Karpas-422 (cell line): ENCODE data around the gene ABCG2. TPM values are rescaled to one million over a fixed set of nuclear protein-coding genes. Genes with fewer than 3 reads are reported as not detected.

Experiments
- DNase-seq: peaks from one replicate; pipeline ENCODE4 v3.0.0-alpha.2; 2015
- H2AFZ ChIP-seq: fragments of 200-600 bp; sonication (generic); 2 replicates; pipeline ENCODE4 v1.6.1; 2014; ENCODE audit warnings: antibody characterized with exemption, low read length, mixed read lengths
- H3K27ac ChIP-seq: fragments of 200-600 bp; sonication (generic); 2 replicates; pipeline ENCODE4 v1.5.1; 2014; ENCODE audit warnings: mild to moderate bottlenecking, low read length, moderate library complexity
- H3K27me3 ChIP-seq: fragments of 200-600 bp; sonication (generic); 2 replicates; pipeline ENCODE4 v1.6.1; 2014; ENCODE audit warnings: low read length, mixed read lengths
- H3K36me3 ChIP-seq: fragments of 200-600 bp; sonication (generic); 2 replicates; pipeline ENCODE4 v1.6.1; 2014; ENCODE audit warnings: low read length, mixed read lengths; ENCODE audit not compliant: insufficient read depth
- H3K4me1 ChIP-seq: fragments of 200-600 bp; sonication (generic); 2 replicates; pipeline ENCODE4 v1.6.1; 2014; ENCODE audit warnings: mild to moderate bottlenecking, low read length, mixed read lengths
- H3K4me2 ChIP-seq: fragments of 200-600 bp; sonication (generic); 2 replicates; pipeline ENCODE4 v1.6.1; 2014; ENCODE audit warnings: low read length, low read depth, mild to moderate bottlenecking; ENCODE audit not compliant: poor library complexity, severe bottlenecking
- H3K4me3 ChIP-seq: fragments of 200-600 bp; sonication (generic); 2 replicates; pipeline ENCODE4 v1.5.1; 2014; ENCODE audit warnings: mild to moderate bottlenecking, antibody characterized with exemption, low read length, mixed read lengths
- H3K79me2 ChIP-seq: fragments of 200-600 bp; sonication (generic); 2 replicates; pipeline ENCODE4 v1.6.1; 2014; ENCODE audit warnings: mild to moderate bottlenecking, low read length, mixed read lengths
- H3K9ac ChIP-seq: fragments of 200-600 bp; sonication (generic); 2 replicates; pipeline ENCODE4 v1.6.0; 2014; ENCODE audit warnings: low read length
- H3K9me2 ChIP-seq: fragments of 200-600 bp; sonication (generic), shearing (Covaris generic); replicated peaks from 2 replicates; pipeline ENCODE4 v1.6.0; 2014; ENCODE audit warnings: mild to moderate bottlenecking, low read length, moderate library complexity; ENCODE audit not compliant: insufficient read depth
- H3K9me3 ChIP-seq: fragments of 300-700, 200-600 bp; sonication (generic); 2 replicates; pipeline ENCODE4 v1.6.1; 2014; ENCODE audit warnings: low read length, mixed read lengths
- H4K20me1 ChIP-seq: fragments of 200-600 bp; sonication (generic); 2 replicates; pipeline ENCODE4 v1.6.1; 2014; ENCODE audit warnings: mild to moderate bottlenecking, antibody characterized with exemption, low read length, low read depth; ENCODE audit not compliant: insufficient read depth
- total RNA-seq: library from RNA; depleted of rRNA; stranded (reverse); fragments of >200 nt; shearing (Covaris generic); gene quantifications from 2 replicates; pipeline ENCODE4 v1.2.3, GENCODE V29; 2014; ENCODE audit warnings: low replicate concordance

Gene ABCG2
- total RNA-seq, 1 experiment from 2014 or later: not detected

DNA sequence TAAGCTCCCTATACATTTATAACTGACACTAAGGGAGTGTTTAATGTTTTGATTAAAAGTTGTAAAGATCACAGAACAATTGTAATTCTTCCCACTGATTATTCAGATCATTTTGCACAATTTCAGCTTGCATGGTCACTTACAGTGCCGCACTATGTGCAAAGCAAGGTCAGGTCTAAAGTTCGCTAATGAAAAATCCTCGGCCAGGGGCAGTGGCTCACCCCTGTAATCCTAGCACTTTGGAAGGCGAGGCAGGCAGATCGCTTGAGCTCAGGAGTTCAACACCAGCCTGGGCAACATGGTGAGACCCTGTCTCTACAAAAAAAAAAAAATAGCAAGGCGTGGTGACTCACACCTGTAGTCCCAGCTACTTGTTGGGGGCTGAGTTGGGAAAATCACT is 94.0 kb downstream of the ABCG2 start:
- Histone ChIP-seq H3K27ac (no peak overlapping the region), H3K9me3 (no peaks in the 10 kb centered on the region), H3K4me2 (no peak overlapping the region), H3K4me3 (no peak overlapping the region), H3K79me2 (no peaks in the 10 kb centered on the region), H4K20me1 (no peaks in the 10 kb centered on the region), H3K36me3 (peaks cover 56% of the 10 kb centered on the region), H3K9me2 (no peaks in the 10 kb centered on the region), H2AFZ (no peak overlapping the region), H3K9ac (no peak overlapping the region), H3K27me3 (no peaks in the 10 kb centered on the region), H3K4me1 (no peaks in the 10 kb centered on the region)
- DNase-seq: no peak

DNA sequence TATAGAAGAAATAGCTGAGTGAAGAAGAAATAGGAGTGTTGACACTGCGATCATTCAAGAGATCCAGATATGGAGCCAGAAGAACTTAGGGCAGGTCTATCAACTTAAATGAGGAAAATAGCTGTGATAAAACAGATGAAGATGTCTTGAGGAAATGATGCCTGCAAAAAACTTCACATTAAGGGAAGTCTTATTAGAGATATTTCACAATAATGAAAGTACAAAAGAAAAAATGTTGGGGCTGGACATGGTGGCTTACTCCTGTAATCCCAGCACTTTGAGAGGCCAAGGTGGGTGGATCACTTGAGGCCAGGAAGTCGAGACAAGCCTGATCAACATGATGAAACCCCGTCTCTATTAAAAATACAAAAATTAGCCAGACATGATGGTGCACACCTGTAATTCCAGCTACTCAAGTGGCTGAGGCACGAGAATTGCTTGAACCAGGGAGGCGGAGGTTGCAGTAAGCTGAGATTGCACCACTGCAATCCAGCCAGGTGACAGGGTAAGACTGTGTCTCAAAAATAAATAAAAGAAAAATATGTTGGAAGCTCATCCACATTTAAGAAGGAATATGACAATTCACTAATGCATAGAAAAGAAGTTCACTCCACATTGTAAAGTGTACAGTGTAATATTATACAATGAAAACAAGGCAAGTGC is 94.7 kb downstream of the ABCG2 start:
- DNase-seq: no peak
- Histone ChIP-seq H2AFZ (no peak overlapping the region), H3K27me3 (no peaks in the 10 kb centered on the region), H3K9me3 (no peaks in the 10 kb centered on the region), H3K4me2 (no peak overlapping the region), H4K20me1 (no peaks in the 10 kb centered on the region), H3K9ac (no peak overlapping the region), H3K27ac (no peak overlapping the region), H3K36me3 (peaks cover 57% of the 10 kb centered on the region), H3K9me2 (no peaks in the 10 kb centered on the region), H3K4me1 (no peaks in the 10 kb centered on the region), H3K79me2 (no peaks in the 10 kb centered on the region), H3K4me3 (no peak overlapping the region)

DNA sequence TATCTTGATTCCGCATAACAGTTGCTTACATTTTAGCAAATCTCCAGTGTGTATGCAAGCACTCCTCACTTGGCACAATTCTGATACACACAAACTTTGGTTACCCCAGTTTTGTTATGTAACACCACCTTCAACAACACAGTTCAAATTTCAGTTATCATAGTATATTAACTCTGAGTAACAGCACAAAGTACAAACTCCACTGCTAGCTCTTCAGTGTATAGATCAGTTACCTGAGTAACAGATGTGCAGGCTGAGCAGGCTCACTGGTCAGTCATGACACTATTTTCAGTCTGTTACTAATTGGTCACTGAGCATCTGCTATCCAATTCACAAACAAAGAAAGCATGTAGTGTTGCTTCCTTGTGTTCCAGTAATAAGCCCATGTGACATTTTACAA is 95.6 kb downstream of the ABCG2 start:
- Histone ChIP-seq H2AFZ (no peak overlapping the region), H3K79me2 (no peaks in the 10 kb centered on the region), H3K9ac (no peak overlapping the region), H3K4me3 (no peak overlapping the region), H3K9me3 (no peaks in the 10 kb centered on the region), H3K36me3 (peaks cover 61% of the 10 kb centered on the region), H3K4me2 (no peak overlapping the region), H3K4me1 (no peaks in the 10 kb centered on the region), H3K27ac (no peak overlapping the region), H3K9me2 (no peaks in the 10 kb centered on the region), H4K20me1 (no peaks in the 10 kb centered on the region), H3K27me3 (no peaks in the 10 kb centered on the region)
- DNase-seq: no peak

DNA sequence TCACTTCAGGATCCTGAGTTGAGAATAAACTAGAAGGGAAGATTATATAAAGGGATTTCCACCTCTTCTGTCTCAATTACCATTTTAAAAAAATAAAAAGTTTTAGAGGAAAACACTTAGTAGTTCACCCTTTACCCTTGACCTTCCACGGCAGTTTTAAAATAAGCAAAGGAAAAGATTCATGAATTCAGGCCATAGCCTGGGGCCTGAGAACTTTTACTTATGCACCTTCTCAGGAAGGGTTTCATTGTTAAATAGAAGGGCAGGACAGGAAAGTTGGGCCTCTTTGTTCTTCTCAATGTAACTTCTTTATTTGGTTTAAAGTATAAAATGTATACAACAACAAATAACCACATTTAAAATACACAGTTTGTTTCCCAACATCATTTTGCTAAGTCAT is 96.1 kb downstream of the ABCG2 start:
- H3K27ac ChIP-seq: no peak overlapping the region
- H3K4me3 ChIP-seq: no peak overlapping the region
- no peaks in the 10 kb centered on the region for H3K27me3 ChIP-seq
- no peak for DNase-seq
- no peaks in the 10 kb centered on the region for H3K9me3 ChIP-seq
- no peaks in the 10 kb centered on the region for H3K9me2 ChIP-seq
- no peak overlapping the region for H3K4me2 ChIP-seq
- H3K9ac ChIP-seq: no peak overlapping the region
- no peaks in the 10 kb centered on the region for H3K4me1 ChIP-seq
- no peaks in the 10 kb centered on the region for H3K79me2 ChIP-seq
- no peak overlapping the region for H2AFZ ChIP-seq
- no peaks in the 10 kb centered on the region for H4K20me1 ChIP-seq
- H3K36me3 ChIP-seq: peaks cover 58% of the 10 kb centered on the region

DNA sequence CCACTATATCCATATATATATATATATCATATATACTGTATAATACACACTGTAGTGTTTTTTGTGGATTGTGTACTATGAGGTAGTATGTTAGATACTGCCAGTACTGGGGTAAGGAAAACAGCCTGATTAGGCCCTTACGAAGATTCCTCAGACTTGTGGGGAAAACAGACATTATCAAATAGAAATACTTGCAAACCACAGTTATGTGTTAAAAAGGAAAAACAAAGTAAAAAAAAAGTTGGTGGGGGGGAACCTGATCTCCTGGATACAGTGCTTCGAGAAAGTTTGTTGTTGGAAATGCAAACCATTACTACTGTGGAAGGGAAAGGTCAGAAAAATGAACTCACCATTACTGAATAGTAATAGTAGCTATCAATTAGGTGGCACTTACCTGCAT is 98.0 kb downstream of the ABCG2 start:
- DNase-seq: no peak
- H3K36me3 ChIP-seq: peaks cover 55% of the 10 kb centered on the region
- H3K4me3 ChIP-seq: no peak overlapping the region
- H2AFZ ChIP-seq: no peak overlapping the region
- H4K20me1 ChIP-seq: no peaks in the 10 kb centered on the region
- H3K9me3 ChIP-seq: no peaks in the 10 kb centered on the region
- no peaks in the 10 kb centered on the region for H3K9me2 ChIP-seq
- H3K4me1 ChIP-seq: no peaks in the 10 kb centered on the region
- H3K79me2 ChIP-seq: no peaks in the 10 kb centered on the region
- H3K27ac ChIP-seq: no peak overlapping the region
- no peak overlapping the region for H3K4me2 ChIP-seq
- H3K9ac ChIP-seq: no peak overlapping the region
- H3K27me3 ChIP-seq: no peaks in the 10 kb centered on the region

DNA sequence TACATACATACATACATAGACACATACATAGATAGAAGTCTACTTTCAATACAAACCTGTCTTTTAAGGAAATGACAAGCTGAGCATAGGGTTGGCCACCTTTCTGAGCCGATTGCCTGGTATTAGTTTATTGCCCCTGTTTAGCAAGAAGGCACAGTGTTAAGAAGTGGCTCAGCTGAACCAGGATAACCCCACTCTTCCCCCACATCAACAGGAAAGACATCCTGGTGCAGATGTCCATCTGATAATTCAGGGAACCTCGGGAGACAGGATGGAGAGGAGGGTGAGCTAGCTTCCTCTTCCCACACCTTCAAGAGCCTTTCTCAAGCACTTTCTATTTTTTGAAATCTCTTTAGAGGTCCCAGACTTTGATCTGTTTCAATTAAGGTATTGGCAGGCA is 98.7 kb downstream of the ABCG2 start:
- no peak overlapping the region for H3K27ac ChIP-seq
- peaks cover 50% of the 10 kb centered on the region for H3K36me3 ChIP-seq
- H3K4me3 ChIP-seq: no peak overlapping the region
- no peak for DNase-seq
- no peak overlapping the region for H3K9ac ChIP-seq
- no peaks in the 10 kb centered on the region for H3K9me2 ChIP-seq
- no peak overlapping the region for H2AFZ ChIP-seq
- no peak overlapping the region for H3K4me2 ChIP-seq
- H3K4me1 ChIP-seq: no peaks in the 10 kb centered on the region
- H3K9me3 ChIP-seq: no peaks in the 10 kb centered on the region
- H3K27me3 ChIP-seq: no peaks in the 10 kb centered on the region
- no peaks in the 10 kb centered on the region for H4K20me1 ChIP-seq
- no peaks in the 10 kb centered on the region for H3K79me2 ChIP-seq

DNA sequence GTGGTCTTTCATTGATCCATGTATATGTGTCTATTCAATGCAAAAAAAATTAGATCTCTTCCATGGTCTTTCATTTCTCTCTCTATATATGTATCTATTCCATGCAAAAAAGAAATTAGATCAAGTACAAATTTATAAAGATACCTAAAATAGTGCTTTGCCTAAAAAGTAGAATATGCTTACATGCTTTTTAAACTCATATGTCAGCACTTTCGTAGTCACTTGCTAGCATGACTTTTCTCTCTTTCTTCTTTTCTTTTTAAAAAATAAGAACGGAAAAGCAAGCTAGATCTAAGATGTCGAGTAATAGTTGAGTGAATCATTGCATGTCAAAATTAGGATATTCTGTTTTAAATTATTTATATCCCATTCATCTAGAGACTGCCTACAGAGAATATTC is 100.1 kb downstream of the ABCG2 start:
- Histone ChIP-seq H3K79me2 (no peaks in the 10 kb centered on the region), H3K36me3 (peaks cover 47% of the 10 kb centered on the region), H3K4me3 (no peak overlapping the region), H3K4me2 (no peak overlapping the region), H3K4me1 (no peaks in the 10 kb centered on the region), H3K27ac (no peak overlapping the region), H3K9ac (no peak overlapping the region), H4K20me1 (no peaks in the 10 kb centered on the region), H3K27me3 (no peaks in the 10 kb centered on the region), H2AFZ (no peak overlapping the region), H3K9me3 (no peaks in the 10 kb centered on the region), H3K9me2 (no peaks in the 10 kb centered on the region)
- no peak for DNase-seq

DNA sequence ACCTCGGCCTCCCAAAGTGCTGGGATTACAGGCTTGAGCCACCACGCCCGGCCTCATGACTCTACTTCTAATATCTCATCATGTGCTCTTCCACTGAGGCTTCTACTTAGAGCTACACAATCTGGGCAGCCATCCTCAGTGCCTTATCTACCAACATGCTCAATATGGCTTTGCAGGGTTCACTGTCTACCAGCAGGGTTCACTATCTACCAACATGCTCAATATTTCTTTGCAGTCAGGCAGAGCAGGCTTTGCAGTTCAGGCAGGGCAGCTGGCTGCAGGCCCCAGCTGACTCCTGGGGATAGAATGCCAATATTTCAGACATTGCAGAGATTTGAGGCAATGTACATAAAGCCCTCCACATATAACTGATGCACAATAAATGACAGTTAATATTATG is 103.5 kb downstream of the ABCG2 start:
- Histone ChIP-seq H3K79me2 (no peaks in the 10 kb centered on the region), H3K9ac (no peak overlapping the region), H2AFZ (no peak overlapping the region), H3K36me3 (peaks cover 49% of the 10 kb centered on the region), H3K4me2 (no peak overlapping the region), H3K4me1 (peaks cover 6% of the 10 kb centered on the region), H4K20me1 (no peaks in the 10 kb centered on the region), H3K27ac (no peak overlapping the region), H3K9me3 (no peaks in the 10 kb centered on the region), H3K27me3 (no peaks in the 10 kb centered on the region), H3K9me2 (no peaks in the 10 kb centered on the region), H3K4me3 (no peak overlapping the region)
- DNase-seq: peak; percentile 72

DNA sequence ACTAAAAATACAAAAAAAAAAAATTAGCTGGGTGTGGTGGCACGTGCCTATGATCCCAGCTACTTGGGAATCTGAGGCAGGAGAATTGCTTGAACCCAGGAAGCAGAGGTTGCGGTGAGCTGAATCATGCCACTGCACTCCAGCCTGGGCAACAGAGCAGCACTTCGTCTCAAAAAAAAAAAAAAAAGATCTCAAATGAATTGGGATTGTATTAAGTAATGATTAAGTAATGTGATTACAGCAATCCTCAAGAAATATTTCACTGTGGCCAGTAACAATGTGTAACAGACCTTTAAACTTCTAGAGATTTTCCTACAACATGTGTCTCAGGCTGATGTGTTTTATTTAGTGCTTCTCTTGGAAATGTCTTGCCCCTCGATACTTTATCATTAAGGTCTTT is 104.2 kb downstream of the ABCG2 start:
- Histone ChIP-seq H3K79me2 (no peaks in the 10 kb centered on the region), H3K27ac (no peak overlapping the region), H3K9me2 (no peaks in the 10 kb centered on the region), H3K27me3 (no peaks in the 10 kb centered on the region), H3K4me2 (no peak overlapping the region), H2AFZ (no peak overlapping the region), H3K4me1 (peaks cover 6% of the 10 kb centered on the region), H4K20me1 (no peaks in the 10 kb centered on the region), H3K9ac (no peak overlapping the region), H3K9me3 (no peaks in the 10 kb centered on the region), H3K4me3 (no peak overlapping the region), H3K36me3 (peaks cover 45% of the 10 kb centered on the region)
- no peak for DNase-seq
